ENCODE measurements around the gene BLTP3A. TPM values are rescaled to one million over a fixed set of nuclear protein-coding genes. Genes with fewer than 3 reads are reported as not detected.

BLTP3A gene
- total and polyA plus RNA-seq, 2 donors from 2014 or later = 2.4 to 12.4 TPM

GRCh38 chr6:34832942-34833341 is 41.1 kb downstream of the BLTP3A start:
- no peak for FAIRE-seq
- H3K36me3 ChIP-seq (ENCODE audit: control insufficient read depth in 2 of 3, insufficient read depth in 3 of 3, low read length in 3 of 3) = peaks cover 9 to 29% (median 14%) of the 10 kb centered on the region in 3 donors

GRCh38 chr6:34834789-34835518 is 43.1 kb downstream of the BLTP3A start:
- TF ChIP-seq CTCF (IDR thresholded peaks at IDR 0.05; ENCODE audit: borderline replicate concordance, extremely low read depth, insufficient read depth) = no peak
- Histone ChIP-seq H3K27me3 (ENCODE audit: control insufficient read depth, insufficient read depth, low read length) (no peaks in the 10 kb centered on the region), H3K9me3 (ENCODE audit: control insufficient read depth in 2 of 3, insufficient read depth in 1 of 3, low read length in 3 of 3) (no peaks in the 10 kb centered on the region), H3K27ac (ENCODE audit: low read depth in 2 of 2, low read length in 2 of 2) (no peak overlapping the region), H3K4me1 (ENCODE audit: control insufficient read depth in 2 of 3, insufficient read depth in 2 of 3, low read depth in 1 of 3, low read length in 3 of 3) (no peaks in the 10 kb centered on the region), H3K9ac (ENCODE audit: low read length in 3 of 3) (no peak overlapping the region), H3K36me3 (ENCODE audit: control insufficient read depth in 2 of 3, insufficient read depth in 3 of 3, low read length in 3 of 3) (peaks cover 7 to 29% (median 17%) of the 10 kb centered on the region in 3 donors), H3K4me3 (ENCODE audit: low read length in 3 of 3) (no peak overlapping the region)
- no peak for DNase-seq
- intact Hi-C loops (cut with DNase I) = no loop called here
- no peak for FAIRE-seq

More at GRCh38 chr6:34832942-34833341, 41.1 kb downstream of the BLTP3A start:
- TF ChIP-seq CTCF (IDR thresholded peaks at IDR 0.05; ENCODE audit: borderline replicate concordance, extremely low read depth, insufficient read depth) = no peak
- Histone ChIP-seq H3K27ac (ENCODE audit: low read depth in 2 of 2, low read length in 2 of 2) (no peak overlapping the region), H3K4me1 (ENCODE audit: control insufficient read depth in 2 of 3, insufficient read depth in 2 of 3, low read depth in 1 of 3, low read length in 3 of 3) (no peaks in the 10 kb centered on the region), H3K9ac (ENCODE audit: low read length in 3 of 3) (no peak overlapping the region), H3K4me3 (ENCODE audit: low read length in 3 of 3) (no peak overlapping the region), H3K9me3 (ENCODE audit: control insufficient read depth in 2 of 3, insufficient read depth in 1 of 3, low read length in 3 of 3) (no peaks in the 10 kb centered on the region), H3K27me3 (ENCODE audit: control insufficient read depth, insufficient read depth, low read length) (no peaks in the 10 kb centered on the region)
- intact Hi-C loops (cut with DNase I) = no loop called here
- DNase-seq = no peak

- Histone ChIP-seq H3K4me3 (ENCODE audit: low read length in 3 of 3) (no peak overlapping the region), H3K36me3 (ENCODE audit: control insufficient read depth in 2 of 3, insufficient read depth in 3 of 3, low read length in 3 of 3) (peaks cover 7 to 29% (median 17%) of the 10 kb centered on the region in 3 donors), H3K9me3 (ENCODE audit: control insufficient read depth in 2 of 3, insufficient read depth in 1 of 3, low read length in 3 of 3) (no peaks in the 10 kb centered on the region), H3K27me3 (ENCODE audit: control insufficient read depth, insufficient read depth, low read length) (no peaks in the 10 kb centered on the region), H3K9ac (ENCODE audit: low read length in 3 of 3) (no peak overlapping the region), H3K4me1 (ENCODE audit: control insufficient read depth in 2 of 3, insufficient read depth in 2 of 3, low read depth in 1 of 3, low read length in 3 of 3) (no peaks in the 10 kb centered on the region), H3K27ac (ENCODE audit: low read depth in 2 of 2, low read length in 2 of 2) (no peak overlapping the region)
- FAIRE-seq (no peak), DNase-seq (no peak)
- TF ChIP-seq CTCF (IDR thresholded peaks at IDR 0.05; ENCODE audit: borderline replicate concordance, extremely low read depth, insufficient read depth) = no peak
- intact Hi-C loops (cut with DNase I) = no loop called here
Measured at GRCh38 chr6:34836008-34836407, 44.1 kb downstream of the BLTP3A start.

Measured in kidney (tissue), 14 donors.